ENCODE data around the gene MPP2.
"Not testable (repeated sequence)": the region's sequence is repeated elsewhere in the genome, so short reads cannot be mapped to it uniquely, and the experiment has no call there.

Gene MPP2

DNA sequence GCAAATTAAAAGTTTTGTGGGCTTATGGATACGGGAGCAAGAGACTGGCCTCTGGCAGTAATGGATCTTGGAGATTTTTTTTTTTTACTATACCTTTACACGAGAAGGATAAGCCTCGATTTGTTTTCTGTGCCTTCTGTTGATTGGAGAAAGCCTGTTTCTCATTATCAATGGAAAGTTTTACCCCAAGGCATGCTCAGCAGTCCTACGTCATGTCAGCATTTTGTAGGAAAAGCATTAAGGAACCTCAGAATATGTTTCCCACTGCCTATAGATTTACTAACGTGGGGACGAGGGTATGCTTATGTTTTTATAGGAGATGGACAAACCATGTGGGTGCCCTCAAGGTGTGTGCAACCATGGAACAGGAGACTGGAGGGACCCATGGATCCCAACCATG is 33.5 kb downstream of the MPP2 start:
- no peak for DNase-seq

DNA sequence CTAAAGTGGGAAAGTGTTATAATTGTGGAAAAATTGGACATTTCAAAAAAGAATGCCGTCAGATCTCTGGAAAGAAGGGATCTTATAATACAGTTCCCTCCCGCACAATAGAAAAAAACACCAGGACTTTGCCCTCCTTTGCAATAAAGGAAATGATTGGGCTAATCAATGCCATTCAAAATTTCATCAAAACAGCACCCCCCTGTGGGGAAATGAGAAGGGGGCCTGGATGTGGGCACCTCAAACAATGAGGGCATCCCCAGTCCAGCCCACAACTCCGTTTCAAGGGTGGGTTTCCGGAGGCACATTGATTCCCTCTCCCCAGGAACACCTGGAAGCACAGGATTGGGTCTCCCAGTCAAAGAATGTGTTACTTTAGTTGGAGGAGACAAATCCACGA is 34.2 kb downstream of the MPP2 start:
- no peak for DNase-seq

DNA sequence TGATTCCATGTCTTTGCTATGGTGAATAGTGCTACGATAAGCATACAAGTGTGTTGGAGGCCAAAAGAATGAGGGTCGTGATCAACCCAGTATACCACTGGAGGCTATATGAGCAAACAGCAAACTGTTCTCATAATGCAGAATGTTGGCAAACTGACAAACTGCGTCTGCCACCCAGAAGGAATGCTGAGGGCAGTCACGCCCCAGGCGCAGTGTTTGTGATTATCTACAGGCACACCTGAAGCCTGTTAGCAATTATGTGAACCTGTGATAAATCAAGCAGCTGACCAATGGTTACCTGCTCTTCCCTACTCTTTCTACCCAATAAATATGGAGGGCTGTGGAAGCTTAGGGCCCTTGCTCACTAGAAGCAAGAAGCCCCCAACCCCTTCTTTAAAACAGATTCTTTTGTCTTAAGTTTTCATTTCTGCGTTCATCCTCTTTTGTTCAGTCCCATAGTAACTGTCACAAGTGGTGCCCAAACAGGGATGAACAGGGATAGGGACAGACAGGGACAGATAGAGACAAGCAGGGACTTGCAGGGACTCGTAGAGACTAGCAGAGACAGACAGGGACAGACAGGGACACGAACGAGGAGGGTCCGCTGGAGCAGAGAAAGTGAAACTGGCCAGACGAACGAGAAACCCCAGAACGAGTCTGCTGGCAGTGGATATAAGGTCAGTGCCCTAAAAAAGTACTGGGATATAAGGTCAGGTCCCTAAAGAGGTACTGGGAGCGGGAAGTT is 35.2 kb downstream of the MPP2 start:
- no peak for DNase-seq

DNA sequence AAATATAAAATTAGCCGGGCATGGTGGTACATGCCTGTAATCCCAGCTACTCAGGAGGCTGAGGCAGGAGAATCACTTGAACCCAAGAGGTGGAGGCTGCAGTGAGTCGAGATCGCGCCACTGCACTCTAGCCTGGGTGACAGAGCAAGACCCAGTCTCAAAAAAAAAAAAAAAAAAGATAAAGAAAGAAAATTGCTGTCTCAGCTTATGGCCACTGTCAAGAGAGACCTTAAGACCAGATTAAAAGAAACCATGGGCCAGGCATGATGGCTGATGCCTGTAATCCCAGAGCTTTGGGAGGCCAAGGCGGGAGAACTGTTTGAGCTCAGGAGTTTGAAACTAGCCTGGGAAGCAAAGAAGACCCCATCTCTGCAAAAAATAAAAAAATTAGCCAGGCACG is 38.3 kb downstream of the MPP2 start:
- not testable (repeated sequence) for DNase-seq

DNA sequence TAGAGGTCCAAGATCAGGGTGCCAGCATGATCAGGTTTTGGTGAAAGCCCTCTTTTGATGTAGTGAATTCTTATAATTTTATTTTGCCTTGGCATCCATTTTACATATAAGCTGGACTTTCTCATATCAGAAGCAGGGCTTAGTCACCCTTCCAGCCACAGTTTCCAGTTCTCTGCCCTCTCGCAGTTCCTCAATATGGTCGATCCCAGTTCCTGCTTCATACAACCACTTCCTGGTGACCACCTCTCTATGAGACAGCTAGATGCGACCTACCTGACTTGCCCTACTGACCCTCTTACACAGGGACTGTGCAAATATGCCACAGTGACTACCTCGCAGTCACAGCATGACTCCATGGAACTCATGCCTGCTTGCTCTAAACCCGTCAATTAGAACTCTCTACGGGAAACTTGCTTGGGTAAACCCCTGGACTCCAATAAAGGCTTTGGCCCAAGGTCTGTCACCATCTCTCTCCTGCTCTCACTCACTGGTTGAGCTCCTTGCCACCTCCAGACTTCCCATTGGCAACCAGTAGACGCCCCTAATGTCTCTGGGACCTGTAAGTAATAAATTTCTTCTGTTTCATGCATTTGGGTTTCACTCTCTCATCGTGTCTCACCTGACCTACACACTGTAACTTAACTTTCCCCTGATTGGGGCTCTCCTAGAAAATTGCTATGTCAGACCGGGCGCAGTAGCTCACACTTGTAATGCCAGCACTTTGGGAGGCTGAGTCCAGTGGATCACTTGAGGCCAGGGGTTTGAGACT is 38.9 kb downstream of the MPP2 start:
- DNase-seq = no peak

DNA sequence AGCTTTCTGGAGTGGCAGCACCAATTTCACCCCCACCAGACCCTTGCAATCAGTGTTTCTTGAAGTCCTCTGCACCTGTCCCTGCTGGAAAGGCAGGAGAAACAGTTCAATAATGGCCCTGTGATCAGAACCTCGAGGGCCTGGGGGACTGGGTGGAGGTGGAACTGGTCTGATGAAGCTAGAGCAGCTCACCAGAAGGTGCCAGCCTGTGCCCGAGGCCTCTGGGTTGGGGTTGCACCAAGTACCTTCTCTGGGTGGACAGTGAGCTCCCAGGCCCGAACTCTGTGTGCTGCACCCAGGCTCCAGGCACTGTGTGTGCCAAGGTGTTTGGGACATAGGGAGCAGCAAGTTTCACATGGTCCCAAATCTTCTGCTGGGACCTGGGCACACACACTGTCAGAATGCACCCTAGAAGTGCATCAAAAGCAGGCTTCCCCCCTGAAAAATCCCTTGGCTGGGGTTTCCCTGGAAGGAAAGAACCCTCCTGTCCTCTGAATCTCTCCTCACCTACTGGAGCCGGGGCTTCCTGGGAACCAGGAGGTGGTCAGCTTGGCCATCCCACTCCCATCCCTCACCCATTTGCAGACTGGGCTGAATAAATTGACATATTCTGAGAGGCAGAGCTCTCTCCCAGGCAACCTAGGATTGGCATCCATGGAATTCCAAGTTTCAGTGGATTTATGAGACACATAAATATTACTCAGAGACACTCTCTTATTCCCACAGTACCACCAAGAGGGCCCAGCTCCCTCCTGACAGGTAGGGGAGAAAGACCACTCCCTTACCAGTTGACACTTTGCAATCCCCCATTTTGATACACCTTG is 43.0 kb downstream of the MPP2 start:
- DNase-seq = no peak

DNA sequence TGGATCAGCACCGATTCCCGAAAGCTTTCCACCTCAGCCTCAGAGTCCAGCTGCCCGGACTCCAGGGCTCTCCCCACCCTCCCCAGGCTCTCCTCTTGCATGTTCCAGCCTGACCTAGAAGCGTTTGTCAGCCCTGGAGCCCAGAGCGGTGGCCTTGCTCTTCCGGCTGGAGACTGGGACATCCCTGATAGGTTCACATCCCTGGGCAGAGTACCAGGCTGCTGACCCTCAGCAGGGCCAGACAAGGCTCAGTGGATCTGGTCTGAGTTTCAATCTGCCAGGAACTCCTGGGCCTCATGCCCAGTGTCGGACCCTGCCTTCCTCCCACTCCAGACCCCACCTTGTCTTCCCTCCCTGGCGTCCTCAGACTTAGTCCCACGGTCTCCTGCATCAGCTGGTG is 45.4 kb downstream of the MPP2 start:
- no peak for DNase-seq

DNA sequence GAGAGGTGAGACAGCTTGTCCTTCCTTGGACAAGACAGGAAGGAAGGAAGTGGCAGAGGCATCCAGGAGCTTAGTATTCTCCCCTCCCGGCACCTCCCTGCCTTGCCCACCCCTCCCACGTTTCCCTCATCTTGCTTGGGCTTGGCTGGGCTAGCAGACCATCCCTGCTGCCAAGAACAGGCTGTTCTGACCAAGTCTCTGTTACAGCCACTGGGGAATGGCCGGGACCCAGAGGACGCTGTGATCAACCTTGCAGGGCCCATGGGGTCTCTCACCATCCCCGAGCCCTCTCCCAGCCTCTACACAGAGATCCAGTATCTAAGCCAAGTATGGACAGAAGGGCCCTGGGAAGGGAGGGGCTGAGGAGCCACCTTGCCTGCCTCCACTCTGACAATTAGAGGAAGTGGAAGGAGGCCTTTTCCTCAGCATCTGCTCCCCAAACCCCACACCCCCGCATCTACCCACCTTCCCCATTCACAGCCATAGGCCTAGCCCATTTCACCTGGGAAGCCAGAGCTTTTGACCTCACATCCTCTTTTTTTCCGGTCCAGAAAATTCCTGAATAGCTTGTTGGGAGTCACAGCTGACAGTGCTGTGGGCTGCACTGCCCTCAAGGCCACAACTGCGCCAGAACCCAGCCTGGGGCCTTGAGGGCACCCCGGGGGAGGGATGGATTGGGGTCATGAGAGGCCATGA is 46.3 kb downstream of the MPP2 start:
- DNase-seq = no peak

DNA sequence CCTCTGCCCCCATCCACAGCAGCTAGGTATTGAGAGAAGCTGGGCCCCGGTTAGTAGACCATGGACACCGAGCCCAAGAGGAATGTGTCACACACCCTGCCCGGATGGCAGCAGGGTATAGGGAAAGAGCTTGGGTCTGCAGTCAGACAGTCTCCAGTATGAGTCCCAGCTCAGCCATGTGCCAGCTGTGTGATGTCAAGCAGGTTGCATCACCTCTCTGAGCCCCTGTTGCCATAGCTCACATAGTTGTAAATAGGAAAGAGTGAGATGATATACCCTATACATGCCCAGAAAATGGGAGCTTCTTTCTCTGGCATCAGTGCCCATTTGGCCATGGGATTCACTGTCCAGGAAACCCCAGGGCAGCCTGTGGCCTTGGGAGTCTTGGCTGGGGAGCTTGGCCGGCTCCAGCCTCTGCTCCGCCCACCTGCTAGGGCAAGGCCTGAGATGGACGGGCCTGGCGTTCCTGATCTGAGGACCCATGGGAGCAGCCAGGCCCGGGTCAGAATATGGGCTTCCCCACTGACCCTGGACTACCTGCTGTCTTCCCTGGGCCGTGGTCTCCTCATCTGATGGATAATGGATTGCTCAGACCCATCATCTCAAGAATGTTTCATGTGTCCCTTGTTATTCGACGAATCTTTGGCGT is 47.1 kb downstream of the MPP2 start:
- DNase-seq = no peak

DNA sequence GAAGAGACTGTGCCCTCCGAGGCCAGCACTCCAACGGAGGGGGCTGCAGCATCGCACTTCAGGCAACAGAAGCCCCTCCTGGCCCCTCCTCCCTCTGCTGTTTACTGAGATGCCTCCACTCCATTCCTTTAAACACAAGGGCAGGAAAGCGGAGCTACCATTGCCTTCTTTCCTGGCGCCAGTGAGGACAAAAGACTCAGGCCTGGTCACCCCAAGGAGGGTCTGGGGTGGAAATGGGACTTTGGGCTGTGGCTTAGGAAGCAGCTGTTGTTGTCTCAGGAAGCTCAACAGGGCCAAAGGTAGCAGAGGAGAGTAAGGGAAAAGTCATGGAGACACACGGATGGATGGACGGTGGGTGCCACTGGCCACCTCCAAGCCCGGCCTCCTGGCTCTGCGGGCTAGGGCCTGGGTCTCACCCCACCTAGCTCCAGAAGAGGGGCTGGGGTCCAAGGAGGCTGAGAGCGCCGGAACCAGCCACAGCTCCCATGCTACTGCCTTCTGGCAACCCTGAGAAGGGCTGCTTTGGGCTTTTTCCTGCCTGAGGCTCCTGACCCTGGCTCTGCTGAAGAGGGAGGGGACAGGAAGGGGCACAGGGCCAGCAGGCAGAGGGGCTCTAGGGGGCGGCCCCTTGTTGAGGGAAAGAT is 49.3 kb downstream of the MPP2 start:
- no peak for DNase-seq

DNA sequence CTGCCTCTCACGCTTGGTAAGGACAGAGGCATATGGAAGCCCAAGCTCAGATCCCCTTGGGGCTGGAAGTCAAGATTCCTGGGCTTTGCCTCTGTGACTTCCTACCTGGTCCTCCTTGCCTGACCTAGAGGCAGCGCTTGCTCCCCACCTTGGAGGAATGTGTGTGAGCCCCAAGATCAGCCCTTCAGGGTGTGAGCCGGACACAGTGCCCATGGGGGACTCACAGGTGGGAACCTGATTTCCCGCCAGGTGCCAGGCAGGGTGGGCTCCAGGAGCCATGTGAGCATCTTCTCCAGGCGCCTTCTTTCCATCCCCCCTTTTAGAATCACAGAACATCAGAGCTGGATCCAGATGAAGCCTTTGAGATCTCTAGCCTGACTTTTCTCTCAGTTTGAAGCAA is 50.2 kb downstream of the MPP2 start:
- no peak for DNase-seq

DNA sequence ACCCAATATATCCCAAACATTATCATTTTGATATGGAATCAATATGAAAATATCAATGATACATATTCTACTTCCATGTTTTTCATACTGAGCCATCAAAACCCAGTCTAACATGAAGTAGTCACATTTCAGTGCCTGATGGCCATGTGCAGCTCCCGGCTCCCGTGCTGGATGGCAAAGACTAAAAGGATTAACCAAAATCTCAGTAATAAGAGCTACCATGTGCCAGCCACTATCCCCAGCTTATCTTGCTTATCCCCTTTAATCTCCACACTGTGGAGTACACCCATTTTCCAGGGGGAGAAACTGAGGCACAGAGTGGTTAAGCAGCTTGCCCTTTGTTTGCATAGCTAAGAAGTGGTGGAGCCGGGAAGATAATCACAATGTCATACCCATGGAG is 51.2 kb downstream of the MPP2 start:
- no peak for DNase-seq

DNA sequence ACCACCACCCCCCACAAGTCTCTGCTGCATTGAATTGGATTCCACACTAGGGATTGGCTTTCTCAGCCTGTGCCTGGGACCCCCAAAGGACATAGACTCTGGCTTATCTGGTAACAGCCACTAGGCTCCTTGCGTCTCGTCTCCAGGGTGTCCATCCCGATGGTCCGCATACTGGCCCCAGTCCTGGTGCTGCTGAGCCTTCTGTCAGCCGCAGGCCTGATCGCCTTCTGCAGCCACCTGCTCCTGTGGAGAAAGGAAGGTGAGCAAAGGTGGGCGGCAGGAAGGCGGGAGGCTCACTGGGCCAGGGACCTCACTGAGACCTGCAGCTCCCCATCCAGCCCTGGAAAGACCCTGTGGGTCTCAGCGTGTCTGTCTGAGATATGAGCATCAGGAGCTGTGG is 52.3 kb downstream of the MPP2 start:
- DNase-seq = no peak

DNA sequence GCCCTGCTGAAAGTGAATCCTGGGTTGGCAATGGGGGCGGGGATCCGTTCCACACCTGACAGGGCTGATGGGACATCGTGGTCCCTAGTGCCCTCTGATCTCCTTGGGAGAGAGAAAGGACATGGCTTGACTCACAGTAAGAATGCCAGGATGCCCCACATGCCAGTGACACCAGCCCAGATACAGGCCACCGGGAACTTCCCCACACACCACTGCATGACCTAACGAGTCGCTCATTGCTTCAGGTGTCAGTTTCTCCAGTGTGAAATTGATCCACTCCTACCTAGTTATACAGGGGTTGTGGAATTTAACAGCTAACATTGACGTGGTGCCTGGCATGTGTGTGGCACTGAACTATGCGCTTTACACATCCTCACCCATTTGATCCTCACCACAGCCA is 52.8 kb downstream of the MPP2 start:
- no peak for DNase-seq

DNA sequence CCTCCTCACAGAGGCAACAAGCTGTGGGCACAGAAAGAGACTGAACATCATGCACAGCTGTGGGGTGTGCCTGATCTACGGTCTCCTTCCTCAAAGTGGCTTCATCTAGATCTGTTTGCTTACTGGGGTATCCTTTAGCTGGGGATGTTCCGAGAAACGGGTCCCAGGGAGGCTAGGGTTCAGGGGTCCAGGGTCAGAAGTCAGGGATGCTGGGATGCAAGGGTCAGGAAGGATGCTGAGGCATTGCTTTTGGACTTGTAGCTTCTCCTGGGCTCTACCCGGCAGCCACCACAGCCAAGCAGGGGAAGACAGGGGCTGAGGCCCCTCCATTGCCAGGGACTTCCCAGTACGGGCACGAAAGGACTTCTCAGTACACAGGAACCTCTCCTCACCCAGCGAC is 53.8 kb downstream of the MPP2 start:
- no peak for DNase-seq

DNA sequence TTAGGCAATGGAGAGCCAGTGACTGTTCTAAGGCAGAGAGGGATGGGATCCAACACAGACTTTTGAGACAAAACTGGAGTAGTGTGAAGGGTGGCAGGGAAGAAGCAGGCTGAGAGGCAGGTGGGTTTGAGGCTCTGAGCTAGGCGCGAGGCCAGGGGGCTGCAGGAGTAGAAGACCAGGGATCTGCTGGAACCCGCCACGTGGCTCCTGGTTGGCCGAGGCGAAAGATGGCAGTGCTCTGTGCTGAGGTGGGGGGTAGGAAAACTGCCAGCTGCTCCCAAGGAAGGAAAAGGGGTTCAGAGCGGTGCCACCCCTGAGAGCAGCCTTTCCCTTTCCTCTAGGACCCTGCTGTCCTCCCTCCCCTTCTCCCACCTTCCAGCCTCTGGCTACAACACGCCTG is 54.8 kb downstream of the MPP2 start:
- no peak for DNase-seq

DNA sequence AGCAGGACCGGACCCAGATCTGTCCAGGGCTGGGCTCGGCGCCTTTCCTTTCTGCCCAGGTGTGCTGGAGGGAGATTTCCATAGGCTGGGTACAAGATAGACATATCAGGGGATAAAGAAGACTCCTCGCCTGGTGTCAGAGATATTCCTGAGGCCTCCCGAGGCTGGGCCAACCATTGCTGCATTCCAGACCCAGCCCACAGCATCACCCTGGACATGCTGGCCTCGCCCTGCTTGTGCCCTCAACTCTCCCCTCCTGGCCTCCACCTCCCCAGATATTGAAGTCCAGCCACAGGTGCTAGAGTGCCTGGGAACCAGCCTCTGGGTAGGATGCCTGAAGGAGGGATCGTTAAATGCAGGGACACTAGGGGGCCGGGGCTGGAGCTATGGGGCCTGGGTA is 58.2 kb downstream of the MPP2 start:
- DNase-seq = no peak

DNA sequence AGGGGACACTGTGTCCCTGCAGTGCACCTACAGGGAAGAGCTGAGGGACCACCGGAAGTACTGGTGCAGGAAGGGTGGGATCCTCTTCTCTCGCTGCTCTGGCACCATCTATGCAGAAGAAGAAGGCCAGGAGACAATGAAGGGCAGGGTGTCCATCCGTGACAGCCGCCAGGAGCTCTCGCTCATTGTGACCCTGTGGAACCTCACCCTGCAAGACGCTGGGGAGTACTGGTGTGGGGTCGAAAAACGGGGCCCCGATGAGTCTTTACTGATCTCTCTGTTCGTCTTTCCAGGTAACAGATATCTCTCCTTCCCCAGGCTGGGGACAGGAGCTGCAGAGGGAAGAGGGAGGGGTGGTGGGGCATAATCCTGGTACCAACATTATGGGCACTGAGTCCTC is 58.7 kb downstream of the MPP2 start:
- DNase-seq = no peak

DNA sequence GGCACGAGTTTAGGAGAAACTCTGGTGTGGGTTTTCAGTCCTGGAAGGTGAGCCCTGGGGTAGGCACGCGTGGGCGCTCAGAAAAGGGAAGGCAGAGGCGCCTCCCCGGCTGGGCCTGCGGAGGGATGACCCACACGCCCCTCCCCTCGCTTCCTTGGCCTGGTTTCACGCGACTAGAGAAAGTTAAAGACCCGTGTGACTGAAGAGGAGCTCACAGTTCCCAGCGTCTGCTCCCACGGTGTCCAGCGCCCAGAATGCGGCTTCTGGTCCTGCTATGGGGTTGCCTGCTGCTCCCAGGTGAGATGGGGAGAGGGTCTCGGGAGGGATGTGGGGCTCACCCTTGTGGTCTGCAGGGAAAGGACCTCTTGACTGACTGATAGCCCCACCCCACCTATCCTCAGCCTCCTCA is 60.4 kb downstream of the MPP2 start, which contains the start of gene CD300LG:
Gene CD300LG (plus strand): TSS at position 214 of the 409 bp plus-strand sequence. CDS start 41 bp downstream, at position 255.
- DNase-seq = no peak

DNA sequence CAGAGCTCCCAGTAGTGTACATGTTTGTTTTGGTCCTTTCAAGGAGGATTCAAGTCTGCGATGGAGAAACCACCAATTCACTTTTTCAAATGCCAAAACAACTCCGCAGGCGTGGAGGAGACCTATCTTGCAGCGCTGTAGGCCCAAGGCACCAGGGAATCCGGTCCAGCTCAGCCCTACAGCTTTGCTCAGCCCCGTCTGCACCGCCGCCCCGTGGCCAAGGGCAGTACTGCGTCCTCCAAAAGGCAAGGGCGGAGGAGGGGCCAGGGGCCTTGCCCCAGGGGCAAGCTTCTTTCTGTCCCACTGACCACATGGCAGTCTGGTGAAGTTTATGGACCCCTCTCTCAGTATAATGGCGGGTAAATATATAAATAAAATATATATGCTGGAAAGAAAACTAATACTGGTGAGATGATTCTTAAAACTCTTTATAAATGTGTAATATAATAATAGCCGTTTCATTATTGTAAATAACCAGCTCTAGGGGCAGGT is 61.1 kb downstream of the MPP2 start:
- peak; percentile 27 for DNase-seq

DNA sequence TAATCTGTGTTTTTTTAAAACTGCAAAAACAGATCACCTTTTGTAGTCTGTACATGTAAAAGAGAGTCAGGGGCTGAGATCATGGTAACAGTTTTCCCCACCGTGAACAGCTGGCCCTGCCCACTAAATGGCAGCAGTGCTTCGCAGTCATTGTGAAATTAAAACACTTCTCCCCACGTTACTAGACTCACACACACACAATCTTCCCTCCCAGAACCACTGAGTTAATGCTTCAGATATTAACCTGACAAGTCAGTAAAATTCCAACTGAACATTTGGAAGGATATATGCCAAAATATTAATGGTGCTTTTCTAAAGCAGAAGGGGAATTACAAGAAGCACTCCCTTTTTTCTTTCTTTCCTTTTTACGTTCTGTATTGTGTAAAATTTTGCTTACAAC is 61.6 kb downstream of the MPP2 start:
- no peak for DNase-seq

DNA sequence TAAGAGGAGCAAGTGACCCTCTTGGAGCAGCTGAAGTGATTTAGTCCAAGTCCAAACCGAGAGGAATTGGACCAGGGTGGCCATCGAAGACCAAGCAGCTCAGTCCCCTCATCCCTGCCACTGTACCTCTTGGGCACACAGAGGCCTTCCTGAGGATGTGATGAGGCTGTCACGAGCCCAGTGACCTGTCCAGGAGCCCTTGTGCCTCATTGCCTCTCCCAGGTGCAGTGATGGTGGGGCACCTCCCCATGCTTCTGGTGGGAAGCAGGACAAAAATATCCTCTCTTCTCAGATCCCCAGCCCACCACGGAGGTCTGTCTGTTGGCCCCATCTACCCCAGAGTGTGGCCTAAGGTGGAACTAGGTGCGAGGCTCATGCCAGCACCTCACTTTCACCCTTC is 63.1 kb downstream of the MPP2 start:
- DNase-seq = no peak
